ENCODE data around the gene ZNRF4. TPM values are rescaled to one million over a fixed set of nuclear protein-coding genes. Genes with fewer than 3 reads are reported as not detected.

ZNRF4 gene
- total and polyA plus RNA-seq, 12 donors, result not detected

- Histone ChIP-seq H3K27ac (no peak overlapping the region), H3K9me3 (replicated peaks in 1 of 3) (no peaks in the 10 kb centered on the region), H3K4me1 (replicated peaks in 1 of 2) (no peaks in the 10 kb centered on the region), H3K4me3 (no peak overlapping the region), H3K36me3 (replicated peaks in 1 of 2) (no peaks in the 10 kb centered on the region), H3K27me3 (peaks cover 21% of the 10 kb centered on the region)
- WGBS, 4 donors, result 48 to 59% (median 52%) methylated on average over 6 to 22 of the region's 22 CpGs
- intact Hi-C loops (cut with DNase I), result no loop called here
- DNase-seq, result no peak
- no peak for TF ChIP-seq POLR2A (IDR thresholded peaks at IDR 0.05)
- no peak for TF ChIP-seq CTCF (IDR thresholded peaks at IDR 0.05)
Observed at GRCh38 chr19:5498830-5499550, 43.8 kb downstream of the ZNRF4 start.

GRCh38 chr19:5501907-5502306, 46.7 kb downstream of the ZNRF4 start:
- Histone ChIP-seq H3K36me3 (replicated peaks in 1 of 2) (no peaks in the 10 kb centered on the region), H3K27me3 (peaks cover 17% of the 10 kb centered on the region), H3K27ac (no peak overlapping the region), H3K4me1 (replicated peaks in 1 of 2) (no peaks in the 10 kb centered on the region), H3K4me3 (no peak overlapping the region), H3K9me3 (replicated peaks in 1 of 3) (no peaks in the 10 kb centered on the region)
- WGBS, 4 donors, result 87 to 92% (median 89%) methylated on average over 2 of the region's 2 CpGs
- no peak for DNase-seq
- intact Hi-C loops (cut with DNase I), result no loop called here
- TF ChIP-seq CTCF (IDR thresholded peaks at IDR 0.05) (no peak), POLR2A (IDR thresholded peaks at IDR 0.05) (no peak)

GRCh38 chr19:5503598-5503997, 48.4 kb downstream of the ZNRF4 start:
- Histone ChIP-seq H3K27me3 (peaks cover 6% of the 10 kb centered on the region), H3K27ac (no peak overlapping the region), H3K36me3 (replicated peaks in 1 of 2) (no peaks in the 10 kb centered on the region), H3K4me1 (replicated peaks in 1 of 2) (no peaks in the 10 kb centered on the region), H3K4me3 (no peak overlapping the region), H3K9me3 (replicated peaks in 1 of 3) (no peaks in the 10 kb centered on the region)
- no peak for DNase-seq
- intact Hi-C loops (cut with DNase I), result no loop called here
- TF ChIP-seq CTCF (IDR thresholded peaks at IDR 0.05) (no peak), POLR2A (IDR thresholded peaks at IDR 0.05) (no peak)
- WGBS, 4 donors, result 46 to 62% (median 49%) methylated on average over 1 of the region's 1 CpG

- DNase-seq, result no peak
- WGBS, 4 donors, result 47 to 61% (median 55%) methylated on average over 2 of the region's 2 CpGs
- Histone ChIP-seq H3K9me3 (replicated peaks in 1 of 3) (no peaks in the 10 kb centered on the region), H3K36me3 (replicated peaks in 1 of 2) (no peaks in the 10 kb centered on the region), H3K4me3 (no peak overlapping the region), H3K27ac (no peak overlapping the region), H3K4me1 (replicated peaks in 1 of 2) (no peaks in the 10 kb centered on the region), H3K27me3 (peaks cover 5% of the 10 kb centered on the region)
- no peak for TF ChIP-seq POLR2A (IDR thresholded peaks at IDR 0.05)
- TF ChIP-seq CTCF (IDR thresholded peaks at IDR 0.05), result no peak
- intact Hi-C loops (cut with DNase I), result no loop called here
Observed at GRCh38 chr19:5504114-5504513, 48.9 kb downstream of the ZNRF4 start.

Other genes with a start within 250 kb of the ZNRF4 start
- 100 to 1,000 TPM in 7 of 9 donors, 10 to 100 TPM in 2; 27.7 to 376 (median 195) TPM for gene PTPRS, start 114.6 kb upstream of the ZNRF4 start, total RNA-seq
- gene PTPRS, start 114.6 kb upstream of the ZNRF4 start, polyA plus RNA-seq, result 10 to 100 TPM in 2 of 3 donors, 1 to 10 TPM in 1; 8.8 to 36.7 (median 28.8) TPM
- gene TINCR, start 112.5 kb downstream of the ZNRF4 start, total RNA-seq, result 1 to 10 TPM in 2 of 9 donors, under 1 TPM in 4, not detected in 3; 0.22 to 3.0 (median 0.28) TPM
- gene TINCR, start 112.5 kb downstream of the ZNRF4 start, polyA plus RNA-seq, result 1 to 10 TPM in 1 of 3 donors, under 1 TPM in 2; 0.77 to 1.6 (median 0.99) TPM
- 100 to 1,000 TPM in 2 of 9 donors, 10 to 100 TPM in 7; 27.1 to 157 (median 61.2) TPM for gene SAFB2, start 167.4 kb downstream of the ZNRF4 start, total RNA-seq
- gene SAFB2, start 167.4 kb downstream of the ZNRF4 start, polyA plus RNA-seq, result 100 to 1,000 TPM in 2 of 3 donors, 10 to 100 TPM in 1; 66.9 to 254 (median 165) TPM
- gene SAFB, start 167.7 kb downstream of the ZNRF4 start, total RNA-seq, result 100 to 1,000 TPM in 1 of 9 donors, 10 to 100 TPM in 8; 38.4 to 111 (median 55.2) TPM
- 100 to 1,000 TPM in 2 of 3 donors, 10 to 100 TPM in 1; 46.4 to 125 (median 111) TPM for gene SAFB, start 167.7 kb downstream of the ZNRF4 start, polyA plus RNA-seq
- gene MICOS13, start 225.1 kb downstream of the ZNRF4 start, total RNA-seq, result 100 to 1,000 TPM in 1 of 9 donors, 10 to 100 TPM in 8; 40.2 to 112 (median 62.3) TPM
- gene MICOS13, start 225.1 kb downstream of the ZNRF4 start, polyA plus RNA-seq, result 100 to 1,000 TPM in 2 of 3 donors, 10 to 100 TPM in 1; 23.4 to 211 (median 162) TPM
- 10 to 100 TPM in 8 of 9 donors, 1 to 10 TPM in 1; 6.3 to 40.5 (median 14.3) TPM for gene HSD11B1L, start 225.6 kb downstream of the ZNRF4 start, total RNA-seq
- gene HSD11B1L, start 225.6 kb downstream of the ZNRF4 start, polyA plus RNA-seq, result 10 to 100 TPM in 2 of 3 donors, 1 to 10 TPM in 1; 3.4 to 33.9 (median 23.7) TPM
- gene RPL36, start 234.9 kb downstream of the ZNRF4 start, total RNA-seq, result 1,000 to 10,000 TPM in 7 of 9 donors, 100 to 1,000 TPM in 2; 692 to 1,781 (median 1,187) TPM
- 1,000 to 10,000 TPM in 2 of 3 donors, 100 to 1,000 TPM in 1; 615 to 3,360 (median 2,171) TPM for gene RPL36, start 234.9 kb downstream of the ZNRF4 start, polyA plus RNA-seq